HL-60 (cell line): Measurements from ENCODE around the gene DTD1.
"Not testable (repeated sequence)": the region's sequence is repeated elsewhere in the genome, so short reads cannot be mapped to it uniquely, and the experiment has no call there.

ENCODE experiments used
- DNase-seq, 2 experiments: peaks; one replicate each; pipeline ENCODE4 v3.0.0-alpha.2; 2010 to 2020; ENCODE audit warnings: low read depth in 1 of 2, low spot score in 1 of 2
- H3K27ac ChIP-seq: fragments of 250-450 bp; sonication (Bioruptor Pico); replicated peaks from 2 replicates; pipeline ENCODE4 v1.5.1; 2020; ENCODE audit warnings: mild to moderate bottlenecking, moderate library complexity
- H3K27me3 ChIP-seq: fragments of 250-450 bp; sonication (Bioruptor Pico); 2 replicates; pipeline ENCODE4 v1.5.1; 2021; ENCODE audit warnings: mild to moderate bottlenecking, moderate library complexity; ENCODE audit not compliant: insufficient read depth, poor library complexity, severe bottlenecking
- H3K4me3 ChIP-seq: replicated peaks from 2 replicates; pipeline ENCODE4 v1.5.1; 2011; ENCODE audit warnings: mild to moderate bottlenecking, control low read depth, low read length; ENCODE audit not compliant: insufficient read depth
- CTCF ChIP-seq: IDR thresholded peaks from one replicate; pipeline ENCODE4 v1.5.1; 2011; ENCODE audit warnings: low read length, control low read depth, inconsistent platforms; ENCODE audit not compliant: insufficient read depth
- GABPA ChIP-seq: IDR thresholded peaks from 2 replicates; pipeline ENCODE4 v1.6.1; 2012; ENCODE audit warnings: low read depth
- POLR2AphosphoS5 ChIP-seq: IDR thresholded peaks from 2 replicates; pipeline ENCODE4 v1.6.1; 2012; ENCODE audit warnings: low read depth
- SPI1 ChIP-seq: IDR thresholded peaks from 2 replicates; pipeline ENCODE4 v1.6.1; 2012; ENCODE audit warnings: low read depth, mild to moderate bottlenecking, borderline replicate concordance
- TF ChIP-seq, protein P1 (sequence below): IDR thresholded peaks from 2 replicates; pipeline ENCODE4 v1.6.1; 2012; ENCODE audit warnings: low read depth; ENCODE audit not compliant: insufficient replicate concordance

The DTD1 gene

DNA sequence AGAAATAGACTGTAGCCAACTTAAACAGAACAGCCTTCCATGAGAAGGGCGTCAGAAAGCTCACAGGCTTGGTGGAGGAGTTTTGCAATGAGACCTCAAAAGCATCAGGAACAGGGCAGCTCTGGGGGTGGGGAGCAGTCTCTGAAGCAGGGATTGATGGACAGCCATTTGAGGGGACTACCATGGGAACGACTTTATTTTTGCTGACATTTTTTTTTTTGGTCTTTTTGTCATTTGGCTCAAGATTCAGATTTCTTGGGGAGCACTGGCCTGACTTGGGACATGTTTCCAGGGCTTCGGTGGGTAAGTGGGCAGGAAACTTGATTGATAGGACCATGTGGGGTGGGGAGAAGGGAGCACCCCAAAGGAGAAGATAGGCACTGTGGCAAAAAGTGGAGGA, 193.7 kb downstream of the DTD1 start:
- Histone ChIP-seq H3K27ac (no peak overlapping the region), H3K4me3 (no peak overlapping the region), H3K27me3 (no peaks in the 10 kb centered on the region)
- DNase-seq, result no peak
- no peak for TF ChIP-seq POLR2AphosphoS5
- TF ChIP-seq, protein P1, sequence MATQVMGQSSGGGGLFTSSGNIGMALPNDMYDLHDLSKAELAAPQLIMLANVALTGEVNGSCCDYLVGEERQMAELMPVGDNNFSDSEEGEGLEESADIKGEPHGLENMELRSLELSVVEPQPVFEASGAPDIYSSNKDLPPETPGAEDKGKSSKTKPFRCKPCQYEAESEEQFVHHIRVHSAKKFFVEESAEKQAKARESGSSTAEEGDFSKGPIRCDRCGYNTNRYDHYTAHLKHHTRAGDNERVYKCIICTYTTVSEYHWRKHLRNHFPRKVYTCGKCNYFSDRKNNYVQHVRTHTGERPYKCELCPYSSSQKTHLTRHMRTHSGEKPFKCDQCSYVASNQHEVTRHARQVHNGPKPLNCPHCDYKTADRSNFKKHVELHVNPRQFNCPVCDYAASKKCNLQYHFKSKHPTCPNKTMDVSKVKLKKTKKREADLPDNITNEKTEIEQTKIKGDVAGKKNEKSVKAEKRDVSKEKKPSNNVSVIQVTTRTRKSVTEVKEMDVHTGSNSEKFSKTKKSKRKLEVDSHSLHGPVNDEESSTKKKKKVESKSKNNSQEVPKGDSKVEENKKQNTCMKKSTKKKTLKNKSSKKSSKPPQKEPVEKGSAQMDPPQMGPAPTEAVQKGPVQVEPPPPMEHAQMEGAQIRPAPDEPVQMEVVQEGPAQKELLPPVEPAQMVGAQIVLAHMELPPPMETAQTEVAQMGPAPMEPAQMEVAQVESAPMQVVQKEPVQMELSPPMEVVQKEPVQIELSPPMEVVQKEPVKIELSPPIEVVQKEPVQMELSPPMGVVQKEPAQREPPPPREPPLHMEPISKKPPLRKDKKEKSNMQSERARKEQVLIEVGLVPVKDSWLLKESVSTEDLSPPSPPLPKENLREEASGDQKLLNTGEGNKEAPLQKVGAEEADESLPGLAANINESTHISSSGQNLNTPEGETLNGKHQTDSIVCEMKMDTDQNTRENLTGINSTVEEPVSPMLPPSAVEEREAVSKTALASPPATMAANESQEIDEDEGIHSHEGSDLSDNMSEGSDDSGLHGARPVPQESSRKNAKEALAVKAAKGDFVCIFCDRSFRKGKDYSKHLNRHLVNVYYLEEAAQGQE, result no peak
- TF ChIP-seq SPI1, result no peak
- no peak for TF ChIP-seq GABPA
- no peak for TF ChIP-seq CTCF

GRCh38 chr20:18783385-18783959, 195.6 kb downstream of the DTD1 start:
- no peak for DNase-seq
- Histone ChIP-seq H3K4me3 (no peak overlapping the region), H3K27me3 (no peaks in the 10 kb centered on the region), H3K27ac (no peak overlapping the region)
- TF ChIP-seq SPI1 (no peak), POLR2AphosphoS5 (no peak), CTCF (no peak), GABPA (no peak)
- TF ChIP-seq, protein P1, result no peak

DNA sequence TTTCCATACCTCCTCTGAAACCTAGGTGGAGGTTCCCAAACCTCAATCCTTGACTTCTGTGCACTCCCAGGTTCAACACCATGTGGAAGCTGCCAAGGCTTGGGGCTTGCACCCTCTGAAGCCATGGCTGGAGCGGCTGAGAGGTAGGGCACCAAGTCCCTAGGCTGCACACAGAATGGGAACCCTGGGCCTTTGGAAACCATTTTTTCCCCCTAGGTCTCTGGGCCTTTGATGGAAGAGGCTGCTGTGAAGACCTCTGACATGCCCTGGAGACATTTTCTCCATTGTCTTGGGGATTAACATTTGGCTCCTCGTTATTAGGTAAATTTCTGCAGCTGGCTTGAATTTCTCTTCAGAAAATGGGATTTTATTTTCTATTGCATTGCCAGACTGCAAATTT, 199.2 kb downstream of the DTD1 start:
- not testable (repeated sequence) for DNase-seq, H3K27me3 ChIP-seq

DNA sequence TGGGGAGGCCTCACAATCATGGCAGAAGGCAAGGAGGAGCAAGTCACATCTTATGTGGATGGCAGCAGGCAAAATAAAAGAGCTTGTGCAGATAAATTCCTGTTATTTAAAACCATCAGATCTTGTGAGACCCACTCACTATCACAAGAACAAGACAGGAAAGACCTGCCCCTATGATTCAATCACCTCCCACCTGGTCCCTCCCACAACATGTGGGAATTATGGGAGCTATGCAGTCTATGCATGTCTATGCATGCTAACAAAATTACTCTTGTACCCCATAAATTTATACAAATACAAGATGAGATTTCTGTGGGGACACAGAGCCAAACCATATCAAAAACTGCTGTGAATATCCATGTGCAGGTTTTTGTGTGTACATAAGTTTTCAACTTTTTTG, 200.2 kb downstream of the DTD1 start:
- H3K4me3 ChIP-seq, result no peak overlapping the region
- no peaks in the 10 kb centered on the region for H3K27me3 ChIP-seq
- TF ChIP-seq CTCF, result no peak
- no peak for TF ChIP-seq SPI1
- TF ChIP-seq, protein P1, result no peak
- no peak for TF ChIP-seq GABPA
- TF ChIP-seq POLR2AphosphoS5, result no peak

More for the DNA sequence above, 199.2 kb downstream of the DTD1 start:
- H3K27ac ChIP-seq, H3K4me3 ChIP-seq: not testable (repeated sequence)

More for the DNA sequence above, 200.2 kb downstream of the DTD1 start:
- H3K27ac ChIP-seq, result no peak overlapping the region
- no peak for DNase-seq
